GM06990 (cell line): ENCODE data around the gene EPC1.

Experiments
- DNase-seq: peaks from one replicate; pipeline ENCODE4 v3.0.0-alpha.2; 2011; ENCODE audit not compliant: insufficient read length; ENCODE audit errors: extremely low read depth
- H3K27me3 ChIP-seq: replicated peaks from 2 replicates; pipeline ENCODE4 v1.6.0; 2011; ENCODE audit warnings: low read length; ENCODE audit not compliant: control insufficient read depth, insufficient read depth
- H3K36me3 ChIP-seq: 2 replicates; pipeline ENCODE4 v1.5.1; 2011; ENCODE audit warnings: low read length; ENCODE audit not compliant: control insufficient read depth, insufficient read depth
- H3K4me3 ChIP-seq: replicated peaks from 2 replicates; pipeline ENCODE4 v1.5.1; 2011; ENCODE audit warnings: low read depth, mild to moderate bottlenecking, control low read depth, low read length
- TF ChIP-seq, protein P1 (sequence below): IDR thresholded peaks from 2 replicates; pipeline ENCODE4 v1.5.1; 2011; ENCODE audit warnings: low read length, control low read depth, mild to moderate bottlenecking, inconsistent platforms; ENCODE audit not compliant: insufficient read depth, poor library complexity, severe bottlenecking

The EPC1 gene

GRCh38 chr10:32321016-32321631 is 25.8 kb downstream of the EPC1 start:
- DNase-seq, result no peak
- TF ChIP-seq, protein P1, sequence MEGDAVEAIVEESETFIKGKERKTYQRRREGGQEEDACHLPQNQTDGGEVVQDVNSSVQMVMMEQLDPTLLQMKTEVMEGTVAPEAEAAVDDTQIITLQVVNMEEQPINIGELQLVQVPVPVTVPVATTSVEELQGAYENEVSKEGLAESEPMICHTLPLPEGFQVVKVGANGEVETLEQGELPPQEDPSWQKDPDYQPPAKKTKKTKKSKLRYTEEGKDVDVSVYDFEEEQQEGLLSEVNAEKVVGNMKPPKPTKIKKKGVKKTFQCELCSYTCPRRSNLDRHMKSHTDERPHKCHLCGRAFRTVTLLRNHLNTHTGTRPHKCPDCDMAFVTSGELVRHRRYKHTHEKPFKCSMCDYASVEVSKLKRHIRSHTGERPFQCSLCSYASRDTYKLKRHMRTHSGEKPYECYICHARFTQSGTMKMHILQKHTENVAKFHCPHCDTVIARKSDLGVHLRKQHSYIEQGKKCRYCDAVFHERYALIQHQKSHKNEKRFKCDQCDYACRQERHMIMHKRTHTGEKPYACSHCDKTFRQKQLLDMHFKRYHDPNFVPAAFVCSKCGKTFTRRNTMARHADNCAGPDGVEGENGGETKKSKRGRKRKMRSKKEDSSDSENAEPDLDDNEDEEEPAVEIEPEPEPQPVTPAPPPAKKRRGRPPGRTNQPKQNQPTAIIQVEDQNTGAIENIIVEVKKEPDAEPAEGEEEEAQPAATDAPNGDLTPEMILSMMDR, result no peak
- Histone ChIP-seq H3K4me3 (no peak overlapping the region), H3K36me3 (no peaks in the 10 kb centered on the region), H3K27me3 (no peaks in the 10 kb centered on the region)

DNA sequence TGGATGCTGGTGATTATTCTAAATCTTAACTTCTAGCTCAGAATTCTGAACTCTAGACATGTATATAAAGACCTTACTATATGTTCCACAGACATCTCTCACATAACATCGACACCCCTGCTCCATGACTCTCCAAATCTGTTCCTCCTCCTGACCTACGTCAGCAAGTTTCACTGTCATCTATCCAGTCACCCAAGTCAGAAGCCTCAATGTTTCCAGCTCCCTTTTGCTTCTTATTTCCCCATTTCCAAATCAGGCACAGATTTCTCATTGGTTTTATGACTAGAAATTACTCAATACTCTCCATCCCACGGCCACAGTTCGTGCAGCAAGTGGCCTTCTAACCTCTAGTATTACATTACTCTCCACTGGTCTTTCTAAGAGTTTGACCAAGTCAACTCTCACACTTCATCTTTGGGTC is 28.5 kb downstream of the EPC1 start:
- no peaks in the 10 kb centered on the region for H3K27me3 ChIP-seq
- TF ChIP-seq, protein P1, result no peak
- H3K36me3 ChIP-seq, result no peaks in the 10 kb centered on the region
- DNase-seq, result peak; percentile 64
- H3K4me3 ChIP-seq, result peak overlapping the region; percentile 8; the same call in 1 of the 2 replicates

DNA sequence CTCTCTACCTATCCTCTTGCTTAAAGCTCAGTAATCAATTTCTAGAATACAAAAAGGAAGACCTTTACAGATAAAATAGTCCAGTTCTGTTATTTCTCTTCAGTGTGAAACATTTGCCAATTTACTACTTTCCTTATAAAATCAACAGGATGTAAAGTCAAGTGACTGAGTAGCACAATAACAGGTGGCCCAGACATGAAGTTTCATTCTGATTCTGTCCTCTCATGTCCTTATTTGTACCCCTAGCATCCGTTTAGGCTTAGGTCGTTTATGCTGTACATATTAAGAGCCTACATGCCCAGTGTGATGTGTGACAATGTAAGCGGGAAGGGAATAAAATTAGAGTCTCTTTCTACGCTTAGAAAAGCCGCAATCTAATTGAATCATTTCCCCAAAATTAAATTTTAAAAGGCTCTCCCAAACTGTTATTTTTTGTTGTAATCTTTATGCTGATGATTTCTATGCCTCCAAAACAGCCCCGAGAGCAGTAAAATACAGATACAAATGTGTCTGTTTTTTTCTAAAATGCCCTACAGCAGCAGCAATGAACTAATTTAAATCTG is 29.1 kb downstream of the EPC1 start:
- DNase-seq, result peak; percentile 73
- H3K4me3 ChIP-seq, result peak overlapping the region; percentile 18; the same call in 1 of the 2 replicates
- H3K27me3 ChIP-seq, result no peaks in the 10 kb centered on the region
- TF ChIP-seq, protein P1, result no peak
- no peaks in the 10 kb centered on the region for H3K36me3 ChIP-seq

GRCh38 chr10:32315424-32315823 is 31.5 kb downstream of the EPC1 start:
- Histone ChIP-seq H3K36me3 (no peaks in the 10 kb centered on the region), H3K27me3 (no peaks in the 10 kb centered on the region), H3K4me3 (no peak overlapping the region)
- TF ChIP-seq, protein P1, result no peak
- DNase-seq, result no peak

- TF ChIP-seq, protein P1, result no peak
- DNase-seq, result no peak
- Histone ChIP-seq H3K27me3 (no peaks in the 10 kb centered on the region), H3K36me3 (no peaks in the 10 kb centered on the region), H3K4me3 (no peak overlapping the region)
Observed at GRCh38 chr10:32314588-32314987, 32.4 kb downstream of the EPC1 start.
